NCI-H526 (cell line): Measurements from ENCODE around the gene CLMN.

Experiments used
- DNase-seq, 2 experiments: peaks; one replicate each; lab custom pipeline; 2025; lab: John Stamatoyannopoulos, UW

CLMN gene

GRCh38 chr14:95341115-95341514, 21.4 kb upstream of the CLMN start:
- DNase-seq: no peak

GRCh38 chr14:95340201-95340697, 20.5 kb upstream of the CLMN start:
- no peak for DNase-seq

GRCh38 chr14:95339301-95339865, 19.7 kb upstream of the CLMN start:
- DNase-seq: no peak

GRCh38 chr14:95338436-95338835, 18.7 kb upstream of the CLMN start:
- no peak for DNase-seq

GRCh38 chr14:95337041-95337595, 17.4 kb upstream of the CLMN start:
- no peak for DNase-seq

GRCh38 chr14:95336192-95336760, 16.6 kb upstream of the CLMN start:
- DNase-seq: no peak

- no peak for DNase-seq
Measured at GRCh38 chr14:95335071-95335470, 15.4 kb upstream of the CLMN start.

- no peak for DNase-seq
Measured at GRCh38 chr14:95334044-95334443, 14.3 kb upstream of the CLMN start.

GRCh38 chr14:95332641-95333040, 12.9 kb upstream of the CLMN start:
- DNase-seq: no peak

GRCh38 chr14:95331708-95332408, 12.2 kb upstream of the CLMN start:
- DNase-seq: no peak

- no peak for DNase-seq
Measured at GRCh38 chr14:95330591-95331370, 11.1 kb upstream of the CLMN start.

- no peak for DNase-seq
Measured at GRCh38 chr14:95329941-95330340, 10.2 kb upstream of the CLMN start.

- DNase-seq: no peak
Measured at GRCh38 chr14:95328729-95329503, 9.2 kb upstream of the CLMN start.

GRCh38 chr14:95327558-95328374, 8.1 kb upstream of the CLMN start:
- DNase-seq: no peak

- no peak for DNase-seq
Measured at GRCh38 chr14:95326987-95327386, 7.3 kb upstream of the CLMN start.

- no peak for DNase-seq
Measured at GRCh38 chr14:95323917-95324316, 4.2 kb upstream of the CLMN start.

GRCh38 chr14:95323361-95323760, 3.7 kb upstream of the CLMN start:
- no peak for DNase-seq

GRCh38 chr14:95322651-95323050, 2.9 kb upstream of the CLMN start:
- peak; percentile 38 to 49 for DNase-seq

- DNase-seq: no peak
Measured at GRCh38 chr14:95321693-95322455, 2.2 kb upstream of the CLMN start.
